Hepatocyte (in vitro differentiated cells): ENCODE measurements around the gene MAPK4.

ENCODE experiments used
- CTCF ChIP-seq: fragments of 200-600 bp; sonication (generic); IDR thresholded peaks from 2 replicates; pipeline ENCODE4 v1.5.1; 2016; ENCODE audit warnings: antibody characterized with exemption, mild to moderate bottlenecking; ENCODE audit not compliant: poor library complexity
- EZH2 ChIP-seq: fragments of 200-600 bp; sonication (generic); IDR thresholded peaks from 2 replicates; pipeline ENCODE4 v1.6.1; 2016; ENCODE audit warnings: antibody characterized with exemption, mild to moderate bottlenecking, borderline replicate concordance
- EZH2phosphoT487 ChIP-seq: fragments of 200-600 bp; sonication (generic); IDR thresholded peaks from one replicate; pipeline ENCODE4 v1.6.1; 2018; ENCODE audit warnings: antibody characterized with exemption, mild to moderate bottlenecking, low read depth, moderate library complexity; ENCODE audit not compliant: unreplicated experiment, severe bottlenecking

DNA sequence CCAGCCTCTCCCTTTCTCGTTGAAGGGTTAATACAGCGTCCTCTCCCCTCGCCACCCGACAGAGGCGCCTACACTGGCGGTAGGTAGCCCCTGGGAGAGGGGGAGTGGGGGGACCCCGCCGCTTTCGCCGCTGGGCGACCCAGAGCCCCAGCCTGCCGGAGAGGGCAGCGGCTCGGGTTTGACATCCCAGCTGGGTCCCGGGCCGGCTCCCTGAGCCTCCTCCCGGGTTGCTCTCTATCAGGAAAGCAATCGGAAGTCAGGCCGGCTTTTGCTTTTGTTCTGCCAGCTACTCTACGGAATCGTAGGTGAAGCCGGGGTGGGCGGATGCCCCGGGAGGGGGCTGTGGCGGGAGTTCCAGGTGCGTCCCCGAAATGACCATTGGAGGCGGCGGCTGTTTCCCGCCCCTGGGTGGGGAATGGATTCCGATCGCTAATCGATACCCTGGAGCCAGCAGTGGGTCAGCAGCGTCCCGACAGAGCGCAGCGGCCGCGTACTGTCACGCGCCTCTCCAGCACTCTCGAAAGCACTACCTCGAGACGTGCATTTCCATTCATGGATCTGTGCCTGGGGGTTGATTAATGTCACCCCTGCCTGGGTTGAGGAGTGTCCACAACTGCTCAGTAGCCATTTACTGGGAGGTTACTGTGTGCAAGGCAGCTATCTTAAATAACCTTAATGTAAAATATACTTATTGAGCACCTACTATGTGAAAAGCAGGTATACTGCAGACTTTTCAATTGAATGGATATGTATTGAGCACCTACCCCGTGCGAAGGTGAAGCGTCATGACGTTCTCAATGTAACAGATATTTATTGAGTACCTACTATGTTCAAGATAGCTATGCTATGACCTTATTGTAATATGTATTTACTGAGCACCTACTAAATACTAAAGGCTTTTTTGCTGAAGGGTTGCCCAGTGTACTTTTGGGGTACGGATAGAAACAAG is 1.1 kb downstream of the MAPK4 start:
- no peak for TF ChIP-seq CTCF
- no peak for TF ChIP-seq EZH2
- no peak for TF ChIP-seq EZH2phosphoT487
